ENCODE measurements around the gene GLRX5.

GRCh38 chr14:95515080-95515489, 19.8 kb upstream of the GLRX5 start:
- TF ChIP-seq CTCF (IDR thresholded peaks at IDR 0.05) = no peak
- TF ChIP-seq ZFX (IDR thresholded peaks at IDR 0.05; ENCODE audit: borderline replicate concordance) = no peak

All from 22Rv1 (cell line).